ENCODE data around the gene DOCK3. TPM values are rescaled to one million over a fixed set of nuclear protein-coding genes. Genes with fewer than 3 reads are reported as not detected.

Gene DOCK3
- total and polyA plus RNA-seq, 10 of the 15 experiments (the other 5 are each of a cell fraction or from before 2014, with no cell fraction given), result 0.02 to 0.52 (median 0.04) TPM; not detected in 5

DNA sequence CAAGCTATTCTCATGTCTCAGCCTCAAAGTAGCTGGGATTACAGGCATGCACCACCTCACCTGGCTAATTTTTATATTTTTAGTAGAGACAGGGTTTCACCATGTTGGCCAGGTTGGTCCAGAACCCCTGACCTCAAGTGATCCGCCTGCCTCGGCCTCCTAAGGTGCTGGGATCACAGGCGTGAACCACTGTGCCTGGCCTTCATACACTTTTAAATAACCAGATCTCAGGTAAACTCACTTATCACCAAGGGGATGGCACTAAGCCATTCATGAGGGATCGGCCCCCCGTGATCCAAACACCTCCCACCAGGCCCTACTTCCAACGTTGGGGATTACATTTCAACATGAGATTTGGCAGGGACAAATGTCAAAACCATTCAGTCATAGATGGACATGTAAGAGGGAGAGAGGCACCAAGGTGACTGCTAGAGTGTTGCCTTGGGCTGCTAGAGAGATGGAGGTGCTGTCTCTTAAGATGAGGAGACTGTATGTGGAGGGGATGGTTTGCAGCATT lies 13.3 kb upstream of the DOCK3 start (continued):
- TF ChIP-seq IRF5 (IDR thresholded peaks at IDR 0.05; ENCODE audit: borderline replicate concordance) (no peak), ZZZ3 (IDR thresholded peaks at IDR 0.05; ENCODE audit: control insufficient read depth, insufficient read length, low read depth) (no peak), PAX8 (IDR thresholded peaks at IDR 0.05) (no peak), SIN3A (IDR thresholded peaks at IDR 0.05; ENCODE audit: low read depth, low read length) (no peak), RELA (IDR thresholded peaks at IDR 0.05; ENCODE audit: borderline replicate concordance, partially characterized antibody) (no peak), FOXM1 (IDR thresholded peaks at IDR 0.05; ENCODE audit: low read depth, low read length) (no peak), NFXL1 (IDR thresholded peaks at IDR 0.05; ENCODE audit: borderline replicate concordance) (no peak)

DNA sequence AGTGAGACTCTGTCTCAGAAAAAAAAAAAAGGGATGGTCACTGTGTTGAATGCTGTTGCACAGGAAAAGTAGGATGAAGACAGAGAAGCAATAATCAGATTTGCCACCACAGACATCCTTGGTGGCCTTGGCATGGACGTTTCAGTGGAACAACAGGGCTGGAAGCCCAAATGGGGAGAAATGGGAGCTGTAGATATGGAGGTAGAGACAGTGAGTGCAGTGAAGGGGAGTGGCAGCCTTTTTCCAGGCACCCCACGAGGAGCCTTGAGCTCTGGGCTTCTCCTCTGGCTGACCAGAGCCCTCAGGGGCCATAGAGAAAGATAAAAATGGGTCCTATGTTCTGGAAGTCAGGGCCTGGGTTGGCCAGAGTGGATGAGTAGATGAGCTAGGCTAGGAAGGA lies 12.3 kb upstream of the DOCK3 start:
- Histone ChIP-seq H3K79me2 (ENCODE audit: control insufficient read depth, insufficient read depth, low read length) (no peaks in the 10 kb centered on the region), H4K20me1 (ENCODE audit: control insufficient read depth, insufficient read depth) (no peaks in the 10 kb centered on the region), H3K9me3 (replicated peaks; ENCODE audit: control insufficient read depth, insufficient read depth, low read length) (no peaks in the 10 kb centered on the region), H3K36me3 (ENCODE audit: control insufficient read depth in 2 of 2, insufficient read depth in 2 of 2, low read length in 1 of 2) (no peaks in the 10 kb centered on the region), H3K4me1 (ENCODE audit: control insufficient read depth, insufficient read depth, low read length) (no peaks in the 10 kb centered on the region), H3K27me3 (replicated peaks in 1 of 2; ENCODE audit: control insufficient read depth in 2 of 2, insufficient read depth in 2 of 2, low read length in 1 of 2) (peaks cover 0 to 3% of the 10 kb centered on the region in 2 experiments; a peak in 3 of 4 replicates), H3K4me2 (ENCODE audit: control insufficient read depth, insufficient read depth) (no peak overlapping the region), H3K9ac (ENCODE audit: control insufficient read depth, insufficient read depth, low read length) (no peak overlapping the region), H2AFZ (ENCODE audit: control insufficient read depth, low read depth, low read length) (no peak overlapping the region), H3K27ac (ENCODE audit: control insufficient read depth, insufficient read depth) (no peak overlapping the region), H3K4me3 (no peak overlapping the region)
- ATAC-seq, result no peak
- ChIA-PET POLR2A (no interaction called here), SMC1A (ENCODE audit: uncharacterized antibody, unreplicated experiment) (no interaction called here), RAD21 (ENCODE audit: unreplicated experiment) (no interaction called here), CTCF (interaction anchor here (1.3 kb wide), 1 partner anchor 9 kb away, joined by 3 read pairs; no protein-coding TSS in a partner anchor)
- intact Hi-C loops (cut with micrococcal nuclease; ENCODE audit: unreplicated experiment), result no loop called here
- no peak for DNase-seq (ENCODE audit: low read depth, low spot score)
- WGBS (ENCODE audit: insufficient coverage, insufficient replicate concordance, low lambda C conversion rate, missing lambda C conversion rate), result 0% methylated on average over 2 of the region's 2 CpGs
- no peak for FAIRE-seq
- in situ Hi-C loops (cut with MboI), result no loop called here
- no TSS peak for BruUV-seq (replicated peaks)
- no peak for TF ChIP-seq BRCA1 (IDR thresholded peaks at IDR 0.05; ENCODE audit: low read depth, low read length)
- no peak for TF ChIP-seq HDGF (IDR thresholded peaks at IDR 0.05)
- no peak for TF ChIP-seq NR2C1 (IDR thresholded peaks at IDR 0.05)
- no peak for TF ChIP-seq PML (IDR thresholded peaks at IDR 0.05; ENCODE audit: low read length)
- TF ChIP-seq TCF12 (IDR thresholded peaks at IDR 0.05; ENCODE audit: low read depth, low read length), result no peak
- TF ChIP-seq BCLAF1 (IDR thresholded peaks at IDR 0.05), result no peak
- no peak for TF ChIP-seq RBBP5 (conservative IDR thresholded peaks at IDR 0.05)
- TF ChIP-seq SIN3A (IDR thresholded peaks at IDR 0.05; ENCODE audit: low read depth, low read length), result no peak
- TF ChIP-seq NFYB (IDR thresholded peaks at IDR 0.05; ENCODE audit: insufficient read depth, low read depth, low read length), result no peak
- no peak for TF ChIP-seq HDAC6 (IDR thresholded peaks at IDR 0.05; ENCODE audit: unreplicated experiment)
- TF ChIP-seq, protein P1, sequence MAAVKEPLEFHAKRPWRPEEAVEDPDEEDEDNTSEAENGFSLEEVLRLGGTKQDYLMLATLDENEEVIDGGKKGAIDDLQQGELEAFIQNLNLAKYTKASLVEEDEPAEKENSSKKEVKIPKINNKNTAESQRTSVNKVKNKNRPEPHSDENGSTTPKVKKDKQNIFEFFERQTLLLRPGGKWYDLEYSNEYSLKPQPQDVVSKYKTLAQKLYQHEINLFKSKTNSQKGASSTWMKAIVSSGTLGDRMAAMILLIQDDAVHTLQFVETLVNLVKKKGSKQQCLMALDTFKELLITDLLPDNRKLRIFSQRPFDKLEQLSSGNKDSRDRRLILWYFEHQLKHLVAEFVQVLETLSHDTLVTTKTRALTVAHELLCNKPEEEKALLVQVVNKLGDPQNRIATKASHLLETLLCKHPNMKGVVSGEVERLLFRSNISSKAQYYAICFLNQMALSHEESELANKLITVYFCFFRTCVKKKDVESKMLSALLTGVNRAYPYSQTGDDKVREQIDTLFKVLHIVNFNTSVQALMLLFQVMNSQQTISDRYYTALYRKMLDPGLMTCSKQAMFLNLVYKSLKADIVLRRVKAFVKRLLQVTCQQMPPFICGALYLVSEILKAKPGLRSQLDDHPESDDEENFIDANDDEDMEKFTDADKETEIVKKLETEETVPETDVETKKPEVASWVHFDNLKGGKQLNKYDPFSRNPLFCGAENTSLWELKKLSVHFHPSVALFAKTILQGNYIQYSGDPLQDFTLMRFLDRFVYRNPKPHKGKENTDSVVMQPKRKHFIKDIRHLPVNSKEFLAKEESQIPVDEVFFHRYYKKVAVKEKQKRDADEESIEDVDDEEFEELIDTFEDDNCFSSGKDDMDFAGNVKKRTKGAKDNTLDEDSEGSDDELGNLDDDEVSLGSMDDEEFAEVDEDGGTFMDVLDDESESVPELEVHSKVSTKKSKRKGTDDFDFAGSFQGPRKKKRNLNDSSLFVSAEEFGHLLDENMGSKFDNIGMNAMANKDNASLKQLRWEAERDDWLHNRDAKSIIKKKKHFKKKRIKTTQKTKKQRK (IDR thresholded peaks at IDR 0.05; ENCODE audit: low read depth, low read length), result no peak
- no peak for TF ChIP-seq RB1 (IDR thresholded peaks at IDR 0.05; ENCODE audit: borderline replicate concordance)
